HG02642 (cell line): ENCODE data around the gene ZNF141.
"Not testable (repeated sequence)": the region's sequence is repeated elsewhere in the genome, so short reads cannot be mapped to it uniquely, and the experiment has no call there.

ENCODE experiments used
- ATAC-seq: cut with Tn5 transposase; IDR thresholded peaks from one replicate; pipeline ENCODE4 v1.9.1; 2021; ENCODE audit warnings: mild to moderate bottlenecking; ENCODE audit not compliant: unreplicated experiment, poor library complexity

The ZNF141 gene

GRCh38 chr4:384311-385010, 46.8 kb downstream of the ZNF141 start:
- no peak for ATAC-seq

- ATAC-seq = no peak
These were observed 48.5 kb downstream of the ZNF141 start for GRCh38 chr4:385934-386707.

GRCh38 chr4:386708-387105, 49.1 kb downstream of the ZNF141 start:
- no peak for ATAC-seq

- no peak for ATAC-seq
These were observed 66.4 kb downstream of the ZNF141 start for GRCh38 chr4:404006-404405.

- not testable (repeated sequence) for ATAC-seq
These were observed 70.7 kb downstream of the ZNF141 start for GRCh38 chr4:408321-408720.

GRCh38 chr4:422587-422986, 85.0 kb downstream of the ZNF141 start:
- ATAC-seq = no peak
